H9 (cell line): ENCODE data around the gene SIT1. TPM values are rescaled to one million over a fixed set of nuclear protein-coding genes. Genes with fewer than 3 reads are reported as not detected.

Experiments used
- DNase-seq: peaks from one replicate; pipeline ENCODE4 v3.0.0-alpha.2; 2017
- H2AFZ ChIP-seq: one replicate; pipeline ENCODE4 v1.6.1; 2013; ENCODE audit warnings: mild to moderate bottlenecking, low read length, control low read depth, moderate library complexity
- H2AK5ac ChIP-seq: 2 replicates; pipeline ENCODE4 v1.6.1; 2013; ENCODE audit warnings: low read length, control low read depth, mixed read lengths; ENCODE audit not compliant: insufficient read length
- H2BK120ac ChIP-seq: one replicate; pipeline ENCODE4 v1.6.1; 2013; ENCODE audit warnings: low read depth, mild to moderate bottlenecking, low read length, control low read depth, inconsistent platforms; ENCODE audit not compliant: poor library complexity, severe bottlenecking
- H2BK12ac ChIP-seq: 2 replicates; pipeline ENCODE4 v1.6.1; 2013; ENCODE audit warnings: low read length, control low read depth, mixed read lengths, low read depth; ENCODE audit not compliant: insufficient read length
- H2BK15ac ChIP-seq: 2 replicates; pipeline ENCODE4 v1.6.1; 2013; ENCODE audit warnings: low read depth, low read length, control low read depth
- H2BK20ac ChIP-seq: one replicate; pipeline ENCODE4 v1.6.1; 2013; ENCODE audit warnings: low read depth, mild to moderate bottlenecking, low read length, control low read depth, inconsistent platforms; ENCODE audit not compliant: poor library complexity, severe bottlenecking
- H2BK5ac ChIP-seq: 2 replicates; pipeline ENCODE4 v1.6.1; 2013; ENCODE audit warnings: low read length, control low read depth, mixed read lengths; ENCODE audit not compliant: insufficient read length
- H3K14ac ChIP-seq: 2 replicates; pipeline ENCODE4 v1.6.1; 2013; ENCODE audit warnings: low read length, control low read depth; ENCODE audit not compliant: insufficient read depth
- H3K18ac ChIP-seq: 2 replicates; pipeline ENCODE4 v1.6.1; 2013; ENCODE audit warnings: low read depth, mild to moderate bottlenecking, mixed read lengths, low read length, control low read depth; ENCODE audit not compliant: insufficient read length
- H3K23ac ChIP-seq: 2 replicates; pipeline ENCODE4 v1.6.1; 2013; ENCODE audit warnings: low read length, control low read depth, mixed read lengths, low read depth; ENCODE audit not compliant: insufficient read length
- H3K23me2 ChIP-seq: 2 replicates; pipeline ENCODE4 v1.6.1; 2013; ENCODE audit warnings: low read depth, mild to moderate bottlenecking, mixed read lengths, low read length, control low read depth; ENCODE audit not compliant: insufficient read length, poor library complexity, severe bottlenecking
- H3K27ac ChIP-seq: 2 replicates; pipeline ENCODE4 v1.5.1; 2013; ENCODE audit warnings: low read length, control low read depth, mixed read lengths, low read depth; ENCODE audit not compliant: insufficient read length
- H3K27me3 ChIP-seq: 2 replicates; pipeline ENCODE4 v1.6.1; 2013; ENCODE audit warnings: low read length, control low read depth, inconsistent platforms; ENCODE audit not compliant: insufficient read depth
- H3K4ac ChIP-seq: 2 replicates; pipeline ENCODE4 v1.6.1; 2013; ENCODE audit warnings: low read depth, mild to moderate bottlenecking, control low read depth, inconsistent platforms, low read length, moderate library complexity
- H3K4me1 ChIP-seq: 2 replicates; pipeline ENCODE4 v1.6.1; 2013; ENCODE audit warnings: low read length, control low read depth, inconsistent platforms; ENCODE audit not compliant: insufficient read depth
- H3K4me2 ChIP-seq: 2 replicates; pipeline ENCODE4 v1.6.1; 2013; ENCODE audit warnings: low read length, control low read depth, mixed read lengths; ENCODE audit not compliant: insufficient read length, insufficient read depth
- H3K56ac ChIP-seq: 2 replicates; pipeline ENCODE4 v1.6.1; 2013; ENCODE audit warnings: low read depth, mild to moderate bottlenecking, mixed read lengths, low read length, control low read depth; ENCODE audit not compliant: insufficient read length
- H3K79me1 ChIP-seq: 2 replicates; pipeline ENCODE4 v1.6.1; 2013; ENCODE audit warnings: low read depth, mild to moderate bottlenecking, moderate library complexity, low read length, control low read depth, inconsistent platforms; ENCODE audit not compliant: insufficient read depth, poor library complexity, severe bottlenecking
- H3K79me2 ChIP-seq: 2 replicates; pipeline ENCODE4 v1.6.1; 2013; ENCODE audit warnings: low read length, control low read depth, inconsistent platforms; ENCODE audit not compliant: insufficient read depth
- H3K9ac ChIP-seq: 2 replicates; pipeline ENCODE4 v1.6.1; 2013; ENCODE audit warnings: low read length, control low read depth, mixed read lengths; ENCODE audit not compliant: insufficient read length; ENCODE audit errors: extremely low read depth
- H3K9me3 ChIP-seq: one replicate; pipeline ENCODE4 v1.6.1; 2013; ENCODE audit warnings: low read depth, low read length, inconsistent platforms; ENCODE audit not compliant: control insufficient read depth
- H3T11ph ChIP-seq: one replicate; pipeline ENCODE4 v1.6.1; 2013; ENCODE audit warnings: mild to moderate bottlenecking, low read length, control low read depth, inconsistent platforms
- H4K20me1 ChIP-seq: one replicate; pipeline ENCODE4 v1.6.1; 2013; ENCODE audit not compliant: control insufficient read depth, insufficient read length, insufficient read depth
- H4K5ac ChIP-seq: 2 replicates; pipeline ENCODE4 v1.6.1; 2013; ENCODE audit warnings: low read depth, mild to moderate bottlenecking, mixed read lengths, low read length, control low read depth; ENCODE audit not compliant: insufficient read length
- H4K8ac ChIP-seq: replicated peaks from 2 replicates; pipeline ENCODE4 v1.6.1; 2013; ENCODE audit warnings: low read length, control low read depth, mixed read lengths, low read depth; ENCODE audit not compliant: insufficient read length
- H4K91ac ChIP-seq: 2 replicates; pipeline ENCODE4 v1.6.1; 2013; ENCODE audit warnings: low read depth, mild to moderate bottlenecking, moderate library complexity, mixed read lengths, low read length, control low read depth; ENCODE audit not compliant: insufficient read length
- H3K27ac Mint-ChIP-seq, 3 experiments: 2 replicates in 2 of 3; 3 replicates in 1 of 3; pipeline ENCODE4 v1.8.0; 2020 to 2021; ENCODE audit warnings: mixed read lengths in 3 of 3, mild to moderate bottlenecking in 1 of 3, moderate library complexity in 1 of 3
- H3K27me3 Mint-ChIP-seq: 2 replicates; pipeline ENCODE4 v1.8.0; 2021; ENCODE audit warnings: low read depth, mild to moderate bottlenecking, moderate library complexity, mixed read lengths
- H3K36me3 Mint-ChIP-seq, 3 experiments: 2 replicates in 2 of 3; 3 replicates in 1 of 3; pipeline ENCODE4 v1.8.0; 2020 to 2021; ENCODE audit warnings: low read depth in 3 of 3, mixed read lengths in 3 of 3; ENCODE audit not compliant: insufficient read depth in 1 of 3
- H3K4me1 Mint-ChIP-seq, 2 experiments: 2 replicates each; pipeline ENCODE4 v1.8.0; 2020; ENCODE audit warnings: mixed read lengths in 2 of 2
- H3K4me3 Mint-ChIP-seq, 2 experiments: 2 replicates in 1 of 2; 3 replicates in 1 of 2; pipeline ENCODE4 v1.8.0; 2020 to 2021; ENCODE audit warnings: mild to moderate bottlenecking in 2 of 2, mixed read lengths in 2 of 2, moderate library complexity in 1 of 2
- H3K9me3 Mint-ChIP-seq, 2 experiments: 2 replicates in 1 of 2; 3 replicates in 1 of 2; pipeline ENCODE4 v1.8.0; 2020; ENCODE audit warnings: mild to moderate bottlenecking in 2 of 2, mixed read lengths in 2 of 2, moderate library complexity in 1 of 2
- WGBS: extraction: QIAGEN DNeasy Blood & Tissue Kit; methylation state at CpG from one replicate; pipeline ENCODE4 v1.1.7; 2013; ENCODE audit warnings: missing lambda C conversion rate, low lambda C conversion rate, mixed read lengths; ENCODE audit not compliant: insufficient read length; ENCODE audit errors: extremely low coverage; 5-methylcytosine and 5-hydroxymethylcytosine counted together
- total RNA-seq: library from RNA; stranded (reverse); gene quantifications from 2 replicates; pipeline ENCODE4 v1.2.1, GENCODE V29; 2021
- TF ChIP-seq, protein P1 (sequence below): fragments of 200-600 bp; sonication (generic); conservative IDR thresholded peaks from 3 replicates; pipeline ENCODE4 v1.8.0; 2021; ENCODE audit warnings: antibody characterized with exemption, mild to moderate bottlenecking

SIT1 gene
- total RNA-seq, 1 experiment from 2014 or later, result 1.6 TPM

DNA sequence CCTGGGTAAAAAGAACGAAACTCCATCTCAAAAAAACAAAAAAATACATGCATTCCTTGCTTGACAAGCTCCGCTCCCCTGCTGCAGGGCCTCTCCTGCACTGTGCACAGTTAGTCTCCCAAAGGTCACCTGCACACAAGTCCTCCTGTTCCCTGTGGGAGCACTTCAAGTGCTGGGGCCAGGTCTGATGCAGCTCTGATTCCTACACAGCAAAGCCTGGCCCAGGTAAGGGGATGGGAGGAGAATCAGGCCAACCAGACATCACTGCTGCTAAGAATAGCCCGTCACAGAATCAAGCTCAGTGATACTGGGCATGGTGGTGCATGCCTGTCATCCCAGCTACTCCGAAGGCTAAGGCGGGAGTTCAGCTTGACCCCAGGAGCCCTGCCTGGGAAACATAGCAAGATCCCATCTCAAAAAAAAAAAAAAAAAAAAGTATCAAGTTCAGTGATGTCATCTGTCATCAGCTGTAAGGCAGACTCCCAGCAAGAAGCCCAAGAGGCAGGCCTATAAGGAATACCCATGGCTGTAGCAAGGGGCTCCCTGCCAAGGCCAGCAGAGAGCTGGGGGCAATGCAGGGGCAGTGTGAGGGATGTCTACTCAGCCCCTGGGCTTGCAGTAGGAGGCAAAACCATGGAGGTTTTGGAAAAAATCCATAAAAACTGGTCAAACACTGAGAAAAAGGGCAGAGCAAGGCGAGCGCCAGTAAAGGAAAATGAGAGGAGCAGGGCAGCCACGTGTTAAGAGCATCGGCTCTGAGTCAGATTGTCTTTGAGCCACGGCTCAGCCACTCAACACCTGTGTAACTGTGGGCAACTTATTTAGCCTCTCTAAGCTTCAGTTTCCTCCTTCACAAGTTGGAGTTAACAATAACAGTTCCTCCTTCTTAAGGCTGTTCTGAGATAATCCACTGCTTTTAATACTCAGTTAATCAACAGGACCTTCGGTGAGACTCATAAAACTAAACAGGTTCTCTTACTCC lies 35.8 kb upstream of the SIT1 start:
- peaks cover 3% of the 10 kb centered on the region for H3K4me1 ChIP-seq
- no CpG with 5 or more reads among the region's 11 CpGs for WGBS
- no peaks in the 10 kb centered on the region for H3K27me3 ChIP-seq
- H3T11ph ChIP-seq, result no peak overlapping the region
- peaks cover 0 to 2% of the 10 kb centered on the region in 2 experiments; a peak in 2 of 5 replicates for H3K9me3 Mint-ChIP-seq
- no peak overlapping the region for H3K23ac ChIP-seq
- H3K14ac ChIP-seq, result no peak overlapping the region
- H3K27ac Mint-ChIP-seq, result peak overlapping the region in 1 of 3 experiments; percentile 85; a peak in 3 of 7 replicates
- H3K4me1 Mint-ChIP-seq, result peaks cover 27 to 30% of the 10 kb centered on the region in 2 experiments
- no peaks in the 10 kb centered on the region for H3K27me3 Mint-ChIP-seq
- H3K4me3 Mint-ChIP-seq, result peak overlapping the region in 1 of 2 experiments; percentile 40; a peak in 1 of 5 replicates
- H2BK120ac ChIP-seq, result no peak overlapping the region
- no peak overlapping the region for H3K18ac ChIP-seq
- H3K56ac ChIP-seq, result no peak overlapping the region
- DNase-seq, result no peak
- H3K23me2 ChIP-seq, result peaks cover 6% of the 10 kb centered on the region
- H3K9ac ChIP-seq, result no peak overlapping the region
- no peak overlapping the region for H2BK15ac ChIP-seq
- H3K79me2 ChIP-seq, result no peaks in the 10 kb centered on the region; the same call in 1 of the 2 replicates
- no peak overlapping the region for H3K27ac ChIP-seq
- H3K36me3 Mint-ChIP-seq, result peaks cover 43 to 69% (median 64%) of the 10 kb centered on the region in 3 experiments
- H2BK5ac ChIP-seq, result no peak overlapping the region
- H3K79me1 ChIP-seq, result no peaks in the 10 kb centered on the region
- no peak overlapping the region for H2AK5ac ChIP-seq
- no peak overlapping the region for H4K91ac ChIP-seq
- H3K9me3 ChIP-seq, result no peaks in the 10 kb centered on the region
- H2BK12ac ChIP-seq, result no peak overlapping the region
- H2BK20ac ChIP-seq, result no peak overlapping the region
- H2AFZ ChIP-seq, result no peak overlapping the region
- TF ChIP-seq, protein P1, sequence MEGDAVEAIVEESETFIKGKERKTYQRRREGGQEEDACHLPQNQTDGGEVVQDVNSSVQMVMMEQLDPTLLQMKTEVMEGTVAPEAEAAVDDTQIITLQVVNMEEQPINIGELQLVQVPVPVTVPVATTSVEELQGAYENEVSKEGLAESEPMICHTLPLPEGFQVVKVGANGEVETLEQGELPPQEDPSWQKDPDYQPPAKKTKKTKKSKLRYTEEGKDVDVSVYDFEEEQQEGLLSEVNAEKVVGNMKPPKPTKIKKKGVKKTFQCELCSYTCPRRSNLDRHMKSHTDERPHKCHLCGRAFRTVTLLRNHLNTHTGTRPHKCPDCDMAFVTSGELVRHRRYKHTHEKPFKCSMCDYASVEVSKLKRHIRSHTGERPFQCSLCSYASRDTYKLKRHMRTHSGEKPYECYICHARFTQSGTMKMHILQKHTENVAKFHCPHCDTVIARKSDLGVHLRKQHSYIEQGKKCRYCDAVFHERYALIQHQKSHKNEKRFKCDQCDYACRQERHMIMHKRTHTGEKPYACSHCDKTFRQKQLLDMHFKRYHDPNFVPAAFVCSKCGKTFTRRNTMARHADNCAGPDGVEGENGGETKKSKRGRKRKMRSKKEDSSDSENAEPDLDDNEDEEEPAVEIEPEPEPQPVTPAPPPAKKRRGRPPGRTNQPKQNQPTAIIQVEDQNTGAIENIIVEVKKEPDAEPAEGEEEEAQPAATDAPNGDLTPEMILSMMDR, result no peak
- H3K4ac ChIP-seq, result no peak overlapping the region
- H4K8ac ChIP-seq, result no peak overlapping the region
- no peaks in the 10 kb centered on the region for H4K20me1 ChIP-seq
- H3K4me2 ChIP-seq, result no peak overlapping the region
- H4K5ac ChIP-seq, result no peak overlapping the region
